ENCODE data around the gene ZNF580.

Gene ZNF580

DNA sequence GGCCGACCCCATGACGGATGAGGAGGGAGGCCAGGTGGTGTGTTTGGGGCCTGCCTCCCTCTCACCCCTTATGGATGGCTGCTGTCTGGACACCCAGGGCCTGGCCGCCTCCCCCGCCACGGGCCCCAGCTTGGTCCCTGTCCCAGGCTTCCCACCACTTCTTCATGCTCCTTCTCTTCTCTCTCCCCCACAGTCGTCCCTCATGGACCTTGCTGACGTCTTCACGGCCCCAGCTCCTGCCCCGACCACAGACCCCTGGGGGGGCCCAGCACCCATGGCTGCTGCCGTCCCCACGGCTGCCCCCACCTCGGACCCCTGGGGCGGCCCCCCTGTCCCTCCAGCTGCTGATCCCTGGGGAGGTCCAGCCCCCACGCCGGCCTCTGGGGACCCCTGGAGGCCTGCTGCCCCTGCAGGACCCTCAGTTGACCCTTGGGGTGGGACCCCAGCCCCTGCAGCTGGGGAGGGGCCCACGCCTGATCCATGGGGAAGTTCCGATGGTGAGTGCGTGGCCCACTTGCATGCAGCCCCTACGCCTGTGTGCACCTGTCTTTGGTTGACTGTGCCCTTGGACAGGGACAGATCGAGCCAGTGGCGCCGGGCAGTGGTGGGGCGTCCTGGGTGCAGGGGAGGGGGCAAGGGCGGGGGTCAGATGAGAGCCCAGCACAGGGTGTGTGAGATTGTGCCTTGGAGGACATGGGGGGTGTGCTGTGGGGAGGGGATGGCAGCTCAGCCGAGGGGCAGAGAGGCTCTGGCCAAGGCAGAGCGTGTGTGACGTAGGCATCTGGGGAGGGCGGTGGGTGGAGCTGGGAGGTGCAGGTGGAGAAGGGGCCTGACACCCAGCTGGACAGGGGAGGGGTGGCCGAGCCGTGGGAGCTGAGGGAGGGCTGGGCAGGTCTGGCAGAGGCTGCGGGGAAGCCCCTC is 51.0 kb downstream of the ZNF580 start:
- DNase-seq (ENCODE audit: low read depth in 2 of 2) = no peak

DNA sequence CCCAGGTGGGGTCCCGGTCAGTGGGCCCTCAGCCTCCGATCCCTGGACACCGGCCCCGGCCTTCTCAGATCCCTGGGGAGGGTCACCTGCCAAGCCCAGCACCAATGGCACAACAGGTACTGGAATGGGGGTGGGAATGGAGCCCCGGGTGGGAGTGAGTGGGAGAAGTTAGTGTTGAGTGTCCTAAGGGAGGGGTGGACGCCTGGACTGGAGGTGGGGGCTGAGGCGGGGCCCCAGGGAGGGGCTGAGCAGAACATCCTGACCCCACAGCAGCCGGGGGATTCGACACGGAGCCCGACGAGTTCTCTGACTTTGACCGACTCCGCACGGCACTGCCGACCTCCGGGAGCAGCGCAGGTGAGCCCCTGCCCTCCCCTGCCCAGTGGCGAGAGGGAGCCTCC is 51.9 kb downstream of the ZNF580 start:
- no peak for DNase-seq (ENCODE audit: low read depth in 2 of 2)
